HEK293T (cell line): ENCODE measurements around the gene CFAP100.

Experiments used
- FOXK2 ChIP-seq: fragments of 450-650 bp; IDR thresholded peaks from 2 replicates; pipeline ENCODE4 v1.6.1; 2016; ENCODE audit warnings: mild to moderate bottlenecking
- PKNOX1 ChIP-seq: fragments of 450-650 bp; IDR thresholded peaks from 2 replicates; pipeline ENCODE4 v1.6.1; 2016
- SP1 ChIP-seq: fragments of 450-650 bp; IDR thresholded peaks from 2 replicates; pipeline ENCODE4 v1.6.1; 2017

- no peak for TF ChIP-seq PKNOX1
- TF ChIP-seq SP1, result no peak
- no peak for TF ChIP-seq FOXK2
These were observed 80.0 kb downstream of the CFAP100 start for GRCh38 chr3:126474498-126475412.
